GM19463 (cell line): Measurements from ENCODE around the gene RABL3.
"Not testable (repeated sequence)": the region's sequence is repeated elsewhere in the genome, so short reads cannot be mapped to it uniquely, and the experiment has no call there.

Experiments
- ATAC-seq: cut with Tn5 transposase; IDR thresholded peaks from one replicate; pipeline ENCODE4 v1.9.1; 2021; ENCODE audit warnings: mild to moderate bottlenecking, moderate library complexity; ENCODE audit not compliant: unreplicated experiment

RABL3 gene, protein sequence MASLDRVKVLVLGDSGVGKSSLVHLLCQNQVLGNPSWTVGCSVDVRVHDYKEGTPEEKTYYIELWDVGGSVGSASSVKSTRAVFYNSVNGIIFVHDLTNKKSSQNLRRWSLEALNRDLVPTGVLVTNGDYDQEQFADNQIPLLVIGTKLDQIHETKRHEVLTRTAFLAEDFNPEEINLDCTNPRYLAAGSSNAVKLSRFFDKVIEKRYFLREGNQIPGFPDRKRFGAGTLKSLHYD

DNA sequence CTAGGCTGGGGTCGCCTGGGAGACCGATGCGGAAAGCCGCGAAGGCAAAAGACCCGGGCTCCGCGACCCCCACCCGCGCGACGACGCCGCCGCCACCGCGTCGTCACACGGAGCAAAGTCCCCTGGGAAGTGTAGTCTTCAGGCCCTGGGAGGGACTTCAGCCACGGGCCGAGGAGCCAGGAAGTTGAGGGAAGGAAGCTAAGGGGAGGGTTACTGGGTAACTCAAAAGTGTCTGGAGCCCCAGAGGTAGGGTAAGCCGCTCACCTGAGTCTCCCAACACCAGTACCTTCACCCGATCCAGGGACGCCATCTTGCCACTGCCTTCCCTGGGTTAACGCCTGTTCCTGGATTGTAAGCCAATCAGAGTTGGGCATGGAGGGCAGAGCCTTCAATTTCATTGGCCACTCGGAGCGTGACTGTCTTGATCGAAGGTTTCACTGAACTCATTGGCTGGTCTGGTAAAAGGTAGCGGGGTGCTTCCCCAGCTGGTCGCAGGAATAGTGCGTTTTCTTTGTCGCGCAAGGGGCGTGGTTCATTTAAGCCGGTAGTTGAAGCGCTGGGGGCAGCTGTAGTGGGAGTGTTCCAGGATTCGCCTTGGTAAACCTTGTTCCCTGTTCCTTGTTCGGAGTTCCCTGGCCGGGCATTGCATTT lies at the start of gene RABL3, which contains the start of gene GTF2E1:
TSS of gene RABL3 (minus strand) at position 319 of the 651 bp plus-strand sequence. CDS start at position 310, 9 bp downstream.
TSS of gene GTF2E1 (plus strand) at position 547 of the 651 bp plus-strand sequence. CDS start 7,809 bp downstream, outside the sequence.
- peak; percentile 98 for ATAC-seq

- no peak for ATAC-seq
Observed at GRCh38 chr3:120791913-120792312, 49.6 kb upstream of the RABL3 start.

DNA sequence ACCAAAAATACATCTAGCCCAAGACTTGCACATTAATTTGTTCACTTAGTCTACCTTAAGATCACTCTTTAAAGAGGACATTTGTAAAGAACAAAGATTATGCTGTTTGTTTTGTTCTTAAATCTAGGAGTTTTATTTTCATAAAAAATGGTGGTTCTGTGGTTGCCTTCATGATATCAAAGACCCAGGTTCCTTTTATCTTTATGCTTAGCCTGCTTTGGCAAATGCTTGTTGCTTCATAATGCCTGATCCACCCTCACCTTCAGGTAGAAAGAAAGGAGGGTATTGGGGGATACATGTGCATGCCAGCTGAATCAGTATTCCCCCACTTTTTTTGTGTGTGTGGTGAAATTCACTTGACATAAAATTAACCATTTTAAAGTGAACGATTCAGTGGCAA lies 48.7 kb upstream of the RABL3 start:
- ATAC-seq: no peak

- ATAC-seq: peak; percentile 48
Observed at GRCh38 chr3:120785832-120786231, 43.5 kb upstream of the RABL3 start.

DNA sequence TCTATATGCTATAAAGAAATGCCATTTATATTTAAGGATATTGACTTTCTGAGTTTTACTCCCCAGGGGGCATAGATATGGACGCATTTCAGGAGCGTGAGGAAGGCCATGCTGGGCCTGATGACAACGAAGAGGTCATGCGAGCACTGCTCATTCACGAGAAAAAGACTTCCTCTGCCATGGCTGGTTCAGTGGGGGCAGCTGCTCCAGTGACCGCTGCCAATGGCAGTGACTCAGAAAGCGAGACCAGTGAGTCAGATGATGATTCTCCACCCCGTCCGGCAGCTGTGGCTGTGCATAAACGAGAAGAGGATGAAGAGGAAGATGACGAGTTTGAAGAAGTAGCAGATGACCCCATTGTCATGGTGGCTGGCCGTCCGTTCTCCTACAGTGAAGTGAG lies 38.7 kb upstream of the RABL3 start:
- peak; percentile 96 for ATAC-seq

- ATAC-seq: no peak
Observed at GRCh38 chr3:120778776-120779175, 36.5 kb upstream of the RABL3 start.

GRCh38 chr3:120775411-120775810 lies 33.1 kb upstream of the RABL3 start:
- ATAC-seq: no peak

GRCh38 chr3:120773932-120774331 lies 31.6 kb upstream of the RABL3 start:
- ATAC-seq: peak; percentile 67

- ATAC-seq: no peak
Observed at GRCh38 chr3:120772081-120772480, 29.8 kb upstream of the RABL3 start.

- ATAC-seq: no peak
Observed at GRCh38 chr3:120770891-120771290, 28.6 kb upstream of the RABL3 start.

- ATAC-seq: no peak
Observed at GRCh38 chr3:120769436-120769835, 27.1 kb upstream of the RABL3 start.

DNA sequence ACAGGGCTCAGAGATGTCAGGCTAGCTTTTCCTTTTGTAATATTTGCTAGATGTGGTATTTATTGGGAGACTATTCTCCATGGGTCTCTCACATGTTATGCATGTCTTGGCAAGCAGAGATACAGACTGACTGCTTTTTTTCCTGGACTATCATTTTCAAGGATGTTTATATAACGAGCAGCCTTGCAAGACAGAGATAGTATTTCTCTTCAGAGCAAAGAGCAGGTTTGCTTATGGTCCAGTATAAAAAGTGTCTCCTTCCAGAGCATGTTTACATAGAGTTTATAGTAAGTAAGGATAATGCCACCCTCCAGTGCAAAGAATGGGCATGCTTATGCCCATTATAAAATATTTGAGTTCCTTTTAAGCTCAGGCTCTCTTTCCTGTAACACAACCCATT lies 24.8 kb upstream of the RABL3 start:
- ATAC-seq: no peak

GRCh38 chr3:120766576-120766975 lies 24.3 kb upstream of the RABL3 start:
- no peak for ATAC-seq

GRCh38 chr3:120765830-120766493 lies 23.6 kb upstream of the RABL3 start:
- ATAC-seq: peak; percentile 59

- ATAC-seq: no peak
Observed at GRCh38 chr3:120764206-120764605, 21.9 kb upstream of the RABL3 start.

- ATAC-seq: peak; percentile 81
Observed at GRCh38 chr3:120763601-120764000, 21.3 kb upstream of the RABL3 start.

DNA sequence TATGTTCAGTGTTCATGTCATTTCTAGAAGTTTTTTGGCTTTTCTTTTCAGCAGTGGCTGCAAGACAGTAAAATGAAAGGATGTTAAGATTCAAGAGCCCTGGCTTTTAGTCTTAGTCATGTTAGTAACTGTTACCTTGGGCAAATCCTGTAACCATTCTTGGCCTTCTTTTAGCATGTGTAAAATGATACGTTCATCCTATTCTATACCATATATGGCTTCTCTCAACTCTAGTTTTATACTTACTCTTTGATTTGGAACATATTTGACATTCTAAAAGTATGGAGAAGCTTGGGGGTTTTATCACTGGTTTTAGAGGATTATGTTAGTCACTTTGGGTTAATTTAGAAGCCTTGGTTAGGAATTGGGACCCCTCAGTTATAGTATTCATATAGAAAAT lies 20.3 kb upstream of the RABL3 start:
- ATAC-seq: no peak

- not testable (repeated sequence) for ATAC-seq
Observed at GRCh38 chr3:120758551-120758950, 16.2 kb upstream of the RABL3 start.

DNA sequence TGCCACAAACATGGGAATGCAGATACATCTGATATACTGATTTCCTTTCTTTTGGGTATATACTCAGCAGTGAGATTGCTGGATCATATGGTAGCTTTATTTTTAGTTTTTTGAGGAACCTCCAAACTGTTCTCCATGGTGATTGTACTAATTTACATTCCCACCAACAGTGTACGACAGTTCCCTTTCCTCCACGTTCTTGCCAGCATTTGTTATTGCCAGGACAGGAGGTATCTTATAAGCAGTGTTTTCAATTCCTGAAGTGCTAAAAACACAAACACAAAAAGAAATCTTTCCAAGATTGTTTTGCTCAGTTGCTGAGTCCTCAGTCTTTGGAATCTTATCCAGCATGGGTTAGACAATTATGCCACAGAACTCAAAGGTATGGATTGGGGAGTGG lies 13.7 kb upstream of the RABL3 start:
- no peak for ATAC-seq

- ATAC-seq: no peak
Observed at GRCh38 chr3:120753810-120754209, 11.5 kb upstream of the RABL3 start.

- ATAC-seq: no peak
Observed at GRCh38 chr3:120752865-120753264, 10.5 kb upstream of the RABL3 start.

GRCh38 chr3:120752230-120752629 lies 9.9 kb upstream of the RABL3 start:
- ATAC-seq: no peak
